GM18520 (cell line): ENCODE measurements around the gene DCP2.

ENCODE experiments used
- ATAC-seq: cut with Tn5 transposase; IDR thresholded peaks from one replicate; pipeline ENCODE4 v1.9.1; 2021; ENCODE audit not compliant: unreplicated experiment

The DCP2 gene

DNA sequence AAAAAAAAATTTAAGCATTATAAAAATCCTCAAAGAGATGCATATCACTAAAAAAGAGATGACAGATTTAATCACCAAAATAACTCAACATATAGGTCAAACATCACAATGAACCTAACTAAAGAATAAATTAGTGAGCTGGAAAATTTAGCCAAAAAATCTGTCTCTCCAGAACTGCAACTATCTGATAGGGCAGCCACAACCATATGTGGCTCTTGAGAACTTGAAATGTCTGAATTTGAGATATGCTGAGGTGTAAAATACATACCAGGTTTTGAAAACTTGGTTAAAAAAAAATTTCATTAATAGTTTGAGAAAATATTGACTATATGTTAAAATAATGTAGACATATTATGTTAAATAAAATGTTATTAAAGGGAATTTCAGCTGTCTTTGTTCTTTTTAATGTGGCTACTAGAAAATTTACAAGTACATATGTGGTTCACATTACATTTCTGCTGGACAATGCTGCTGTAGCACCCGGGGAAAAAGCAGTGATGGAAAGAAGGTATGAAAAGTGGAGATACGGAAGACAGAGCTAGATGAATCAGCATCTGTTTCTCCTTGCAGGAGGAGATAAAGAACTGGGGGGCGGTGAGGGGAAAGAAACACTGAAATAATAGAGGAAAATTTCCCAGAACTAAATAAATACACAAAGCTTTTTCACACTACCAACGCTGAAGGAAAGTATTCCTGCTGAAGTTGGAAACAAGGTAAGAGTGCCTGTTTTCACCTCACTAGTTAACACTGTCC is 66.1 kb downstream of the DCP2 start:
- ATAC-seq, result no peak

- no peak for ATAC-seq
Measured at GRCh38 chr5:113043491-113043931, 66.9 kb downstream of the DCP2 start.

DNA sequence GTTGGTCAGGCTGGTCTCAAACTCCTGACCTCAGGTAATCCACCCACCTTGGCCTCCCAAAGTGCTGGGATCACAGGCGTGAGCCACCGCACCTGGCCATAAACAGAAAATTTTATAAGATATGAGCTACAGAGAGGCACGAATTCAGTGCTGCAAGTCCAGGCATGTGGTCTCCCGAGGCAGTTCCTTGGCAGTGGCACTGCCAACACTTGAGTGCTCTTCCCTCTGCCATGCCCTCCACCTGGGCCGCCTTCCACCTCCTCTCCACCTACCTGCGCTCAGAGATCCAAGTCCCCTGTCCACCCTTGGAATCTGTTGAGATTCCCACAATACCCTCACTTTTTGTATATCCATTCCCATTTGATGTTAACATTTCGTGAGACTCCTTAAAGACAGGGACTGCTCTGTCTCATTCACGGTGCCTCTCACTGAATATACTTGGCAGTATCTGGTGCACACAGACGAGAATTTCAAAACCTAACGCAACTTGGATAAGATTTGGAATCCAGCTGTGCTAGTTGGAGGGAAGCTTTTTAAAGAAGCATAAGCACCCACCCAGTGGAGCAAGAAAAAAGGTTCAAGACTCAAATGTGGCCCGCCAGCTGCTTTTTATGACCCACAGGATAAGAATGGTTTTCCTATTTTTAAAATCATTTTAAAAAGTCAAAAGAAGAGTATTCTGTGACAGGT is 68.3 kb downstream of the DCP2 start:
- ATAC-seq, result no peak

GRCh38 chr5:113047234-113047633 is 70.6 kb downstream of the DCP2 start:
- ATAC-seq, result no peak

- ATAC-seq, result peak; percentile 84
Measured at GRCh38 chr5:113047733-113048652, 71.4 kb downstream of the DCP2 start.

- no peak for ATAC-seq
Measured at GRCh38 chr5:113048931-113049330, 72.3 kb downstream of the DCP2 start.

DNA sequence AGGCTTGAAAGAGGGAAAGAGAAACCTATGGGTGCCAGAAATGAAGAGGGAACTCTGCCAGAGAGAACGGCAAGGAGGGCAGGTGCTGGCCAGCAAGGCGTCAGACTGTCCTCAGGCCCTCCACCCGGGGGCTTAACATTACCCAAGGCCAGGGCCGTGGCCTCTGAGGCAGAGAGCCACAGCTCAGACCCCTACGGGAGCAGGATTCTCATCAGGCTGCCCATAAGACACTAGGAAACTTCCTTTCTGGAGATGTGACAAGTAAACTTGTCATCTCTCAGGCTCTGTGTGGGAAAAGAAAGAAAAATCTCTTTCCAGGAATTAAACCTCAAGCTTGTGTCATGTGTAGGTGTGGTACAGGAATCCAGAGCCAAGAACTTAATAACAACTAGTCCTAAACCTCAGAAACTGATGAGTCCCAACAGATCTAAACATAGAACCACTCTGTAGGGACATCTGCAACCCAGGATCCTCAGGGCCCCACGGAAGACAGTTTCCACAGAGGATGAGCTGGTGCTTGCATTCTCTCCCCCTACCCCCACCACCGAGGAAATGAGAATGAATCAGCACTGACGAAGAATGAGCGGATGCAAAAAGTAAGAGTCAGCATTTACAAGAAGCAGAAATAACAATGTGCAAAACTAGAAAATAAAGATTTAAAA is 74.3 kb downstream of the DCP2 start:
- ATAC-seq, result no peak

DNA sequence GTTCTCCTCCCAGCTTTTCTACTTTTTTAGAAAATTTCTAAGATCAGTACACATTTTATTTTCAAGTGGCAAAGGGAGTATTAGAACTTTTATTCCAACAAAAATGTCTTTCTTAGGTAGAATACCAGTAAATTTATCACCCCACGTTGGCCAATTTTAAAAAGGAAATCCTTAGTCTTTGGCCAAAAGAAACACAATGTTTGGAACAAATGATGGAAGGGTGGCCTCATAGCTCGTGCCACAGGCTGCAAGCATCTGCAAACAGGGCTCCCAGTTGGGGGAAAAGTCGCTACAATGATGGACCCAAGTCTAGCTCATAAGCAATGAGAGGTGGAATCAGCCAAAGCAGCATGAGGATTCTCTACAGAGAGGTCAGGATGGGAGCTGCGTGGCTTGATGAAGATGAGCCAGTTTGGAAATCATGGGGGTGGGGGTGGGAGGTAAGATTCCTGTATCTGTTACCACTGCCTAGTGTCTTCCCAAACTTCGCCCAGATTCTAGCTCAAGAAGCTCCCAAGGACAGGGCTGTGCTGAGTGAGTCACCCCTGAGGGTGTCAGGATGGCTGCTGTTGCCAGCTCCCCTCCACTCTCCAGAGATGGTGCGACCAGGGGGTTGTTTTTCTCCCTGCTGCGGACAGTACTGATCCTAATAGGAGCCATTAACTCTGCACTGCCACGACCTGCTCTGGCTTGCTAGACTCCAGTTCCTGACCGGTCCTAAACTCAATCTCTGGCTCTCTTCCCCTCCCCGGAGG is 75.6 kb downstream of the DCP2 start:
- ATAC-seq, result no peak

GRCh38 chr5:113053511-113053995 is 77.0 kb downstream of the DCP2 start:
- ATAC-seq, result no peak

DNA sequence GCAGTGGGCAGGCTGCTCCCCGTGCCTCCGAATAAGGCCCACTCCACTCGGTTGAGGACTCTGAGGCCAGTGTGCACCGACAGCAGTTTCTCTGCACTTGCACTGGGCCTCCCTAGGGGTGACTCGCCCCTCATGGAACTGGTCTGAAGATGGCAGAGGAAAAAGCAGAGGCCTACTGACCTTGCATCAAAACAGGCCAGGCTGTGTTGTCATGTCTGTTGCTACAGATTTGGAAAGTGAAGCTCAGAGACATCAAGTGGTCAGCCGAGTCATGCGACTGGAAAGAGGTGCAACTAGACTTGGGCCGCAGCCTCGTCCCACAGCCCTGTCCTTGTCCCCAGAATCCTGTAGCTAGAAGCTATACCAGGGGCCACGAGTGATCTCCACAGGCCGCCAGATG is 78.3 kb downstream of the DCP2 start:
- no peak for ATAC-seq

DNA sequence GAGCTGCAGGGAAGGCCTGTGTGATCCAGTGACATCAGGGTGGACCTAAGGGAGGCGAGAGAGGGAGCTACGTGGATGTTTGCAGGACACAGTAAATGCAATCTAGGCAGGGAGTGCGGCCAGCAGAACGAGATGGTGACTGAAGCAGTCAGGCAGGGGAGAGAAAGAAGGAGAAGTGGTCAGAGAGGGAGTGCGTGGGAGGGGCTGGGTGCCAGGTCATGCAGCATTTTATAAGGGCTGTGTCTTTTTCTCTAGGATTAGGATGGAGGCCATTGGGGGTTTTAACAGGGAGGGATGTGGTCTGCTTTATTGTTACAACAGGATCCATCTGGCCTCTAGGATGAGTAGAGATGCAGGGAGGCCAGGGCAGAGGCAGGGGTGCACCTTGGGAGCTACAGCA is 80.4 kb downstream of the DCP2 start:
- ATAC-seq, result no peak

- ATAC-seq, result no peak
Measured at GRCh38 chr5:113057557-113057984, 81.0 kb downstream of the DCP2 start.

DNA sequence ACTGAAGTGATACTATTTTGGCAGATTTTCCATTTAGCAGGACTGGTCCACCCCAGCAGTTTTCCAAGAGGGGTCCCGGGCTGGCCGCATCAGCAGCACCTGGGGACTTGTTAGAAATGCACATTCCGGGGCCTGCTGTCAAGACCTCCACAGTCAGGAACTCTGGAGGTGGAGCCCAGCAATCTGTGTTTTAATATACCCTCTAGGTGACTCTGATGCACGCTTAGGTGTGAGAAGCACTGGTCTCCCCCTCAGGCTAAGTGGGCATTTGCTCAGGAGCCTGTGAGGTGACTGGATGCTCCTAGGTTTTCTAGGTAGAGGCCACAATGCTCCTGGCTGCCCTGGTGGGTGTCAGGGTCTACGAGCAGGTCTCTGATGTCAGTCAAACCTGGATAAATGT is 81.7 kb downstream of the DCP2 start:
- ATAC-seq, result no peak

GRCh38 chr5:113058706-113059226 is 82.2 kb downstream of the DCP2 start:
- ATAC-seq, result no peak

- ATAC-seq, result no peak
Measured at GRCh38 chr5:113059232-113060040, 82.8 kb downstream of the DCP2 start.

GRCh38 chr5:113060408-113061025 is 83.9 kb downstream of the DCP2 start:
- ATAC-seq, result no peak

- no peak for ATAC-seq
Measured at GRCh38 chr5:113061846-113062780, 85.5 kb downstream of the DCP2 start.
